ENCODE results near the gene RBM8A. TPM values are rescaled to one million over a fixed set of nuclear protein-coding genes. Genes with fewer than 3 reads are reported as not detected.

The RBM8A gene
- polyA plus RNA-seq, 2 of the 4 experiments (the other 2 are of a cell fraction): 240 to 281 TPM

- no peak overlapping the region for H3K4me3 ChIP-seq
- peak overlapping the region; percentile 76 for H3K4me2 ChIP-seq
- FAIRE-seq (no peak), DNase-seq (ENCODE audit: low read depth in 1 of 2, low spot score in 1 of 2) (no peak), ATAC-seq (no peak)
- H3K27ac ChIP-seq: peak overlapping the region; percentile 88 to 91
- no peaks in the 10 kb centered on the region for H3K9me3 ChIP-seq
- H3K4me1 ChIP-seq: peaks cover 26% of the 10 kb centered on the region
- CTCF ChIA-PET: interaction anchor here (1.7 to 11.2 kb wide), 15 partner anchors 8 to 116 kb away, joined by 8 to 429 read pairs (median 23); partner anchors contain the start of genes ANKRD34A, ITGA10, NUDT17 and PIAS3
- no peak for TF ChIP-seq HEYL (CRISPR knock-in tag; IDR thresholded peaks at IDR 0.05)
- TF ChIP-seq CTCF (IDR thresholded peaks at IDR 0.05): no peak
- TF ChIP-seq CHD4 (IDR thresholded peaks at IDR 0.05; ENCODE audit: borderline replicate concordance): no peak
- TF ChIP-seq EHF (CRISPR knock-in tag; IDR thresholded peaks at IDR 0.05): no peak
- 89% methylated on average over 7 of the region's 7 CpGs for WGBS (ENCODE audit: missing lambda C conversion rate)
- POLR2A ChIA-PET: interaction anchor here (2.2 to 2.7 kb wide), 2 partner anchors 34 to 35 kb away, joined by 22 to 28 read pairs; partner anchors contain the start of genes PIAS3 and RBM8A
Observed at GRCh38 chr1:145893306-145894055, 33.8 kb downstream of the RBM8A start.

DNA sequence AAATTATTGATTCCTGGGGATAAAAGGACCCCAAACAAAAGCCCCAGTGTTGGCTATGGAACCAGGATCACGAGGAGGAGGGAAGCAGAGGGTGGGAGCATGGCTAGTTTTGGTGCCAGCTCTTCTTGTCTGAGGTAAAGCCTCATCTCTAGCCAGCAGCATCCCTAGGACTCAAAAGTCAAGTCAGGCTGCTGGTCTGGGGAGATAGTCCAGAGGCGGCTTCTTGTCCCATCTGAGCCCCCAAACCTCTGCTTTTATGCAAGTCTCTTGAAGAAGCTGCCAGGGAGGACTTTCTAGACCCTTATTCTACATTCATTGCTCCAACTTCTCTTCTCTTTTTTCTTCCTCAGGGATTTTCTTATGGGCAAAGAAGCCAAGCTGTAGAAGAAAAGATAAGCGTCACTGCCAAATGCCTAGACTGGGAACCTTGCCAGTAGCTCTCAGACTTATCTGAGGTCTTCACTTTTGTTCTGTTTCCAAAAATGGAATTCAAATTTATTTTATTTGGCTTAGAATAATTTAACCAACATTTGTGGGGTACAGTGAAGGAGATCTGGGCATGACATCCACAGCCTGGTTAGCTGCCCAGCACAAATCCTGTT is 34.7 kb downstream of the RBM8A start:
- peak overlapping the region; percentile 88 to 91 for H3K27ac ChIP-seq
- H3K4me1 ChIP-seq: peaks cover 34% of the 10 kb centered on the region
- CTCF ChIA-PET: interaction anchor here (0.7 to 11.2 kb wide), 45 partner anchors 9 to 146 kb away, joined by 3 to 429 read pairs (median 8); partner anchors contain the start of genes ANKRD34A, HJV, ITGA10 and LIX1L
- 0 out of 2 replicates have a peak, but pooled peaks have one; percentile 56 for TF ChIP-seq HOXB13 (CRISPR knock-in tag; IDR thresholded peaks at IDR 0.05; ENCODE audit: low read depth)
- no peak for TF ChIP-seq RFX5 (IDR thresholded peaks at IDR 0.05)
- TF ChIP-seq MAZ (IDR thresholded peaks at IDR 0.05; ENCODE audit: borderline replicate concordance, low read depth, low read length): no peak
- TF ChIP-seq FOXS1 (CRISPR knock-in tag; IDR thresholded peaks at IDR 0.05): no peak; the same call in 1 of the 2 replicates
- TF ChIP-seq NR3C1 (IDR thresholded peaks at IDR 0.05): no peak
- TF ChIP-seq ZSCAN20 (CRISPR knock-in tag; IDR thresholded peaks at IDR 0.05): no peak
- no peak for TF ChIP-seq CHD2 (IDR thresholded peaks at IDR 0.05; ENCODE audit: low read length, partially characterized antibody)
- no peak for TF ChIP-seq BCL3 (IDR thresholded peaks at IDR 0.05)
- no peak for TF ChIP-seq FOSL2 (IDR thresholded peaks at IDR 0.05)
- TF ChIP-seq FOSL2 (CRISPR knock-in tag; IDR thresholded peaks at IDR 0.05): no peak
- TF ChIP-seq BHLHE40 (IDR thresholded peaks at IDR 0.05; ENCODE audit: low read depth, low read length): no peak
- TF ChIP-seq SREBF2 (IDR thresholded peaks at IDR 0.05): no peak
- TF ChIP-seq, protein P1, sequence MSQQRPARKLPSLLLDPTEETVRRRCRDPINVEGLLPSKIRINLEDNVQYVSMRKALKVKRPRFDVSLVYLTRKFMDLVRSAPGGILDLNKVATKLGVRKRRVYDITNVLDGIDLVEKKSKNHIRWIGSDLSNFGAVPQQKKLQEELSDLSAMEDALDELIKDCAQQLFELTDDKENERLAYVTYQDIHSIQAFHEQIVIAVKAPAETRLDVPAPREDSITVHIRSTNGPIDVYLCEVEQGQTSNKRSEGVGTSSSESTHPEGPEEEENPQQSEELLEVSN (IDR thresholded peaks at IDR 0.05; ENCODE audit: borderline replicate concordance, low read depth): 0 out of 2 replicates have a peak, but pooled peaks have one; percentile 26
- TF ChIP-seq SMC3 (IDR thresholded peaks at IDR 0.05): no peak
- TF ChIP-seq KDM5A (IDR thresholded peaks at IDR 0.05): no peak
- no peak for TF ChIP-seq HDAC2 (IDR thresholded peaks at IDR 0.05)
- TF ChIP-seq HOXB5 (CRISPR knock-in tag; IDR thresholded peaks at IDR 0.05): peak; percentile 55; the same call in 1 of the 2 replicates
- no peak for TF ChIP-seq EP300 (IDR thresholded peaks at IDR 0.05)
- TF ChIP-seq ATOH8 (CRISPR knock-in tag; IDR thresholded peaks at IDR 0.05; ENCODE audit: low read depth): peak; percentile 74; the same call in 1 of the 2 replicates
- no peak for TF ChIP-seq POLR2A (IDR thresholded peaks at IDR 0.05; ENCODE audit: low read length)
- TF ChIP-seq CBX8 (IDR thresholded peaks at IDR 0.05): no peak
- TF ChIP-seq TFCP2L1 (CRISPR knock-in tag; IDR thresholded peaks at IDR 0.05): no peak
- FAIRE-seq (no peak), DNase-seq (ENCODE audit: low read depth in 1 of 2, low spot score in 1 of 2) (peak in 1 of 2 experiments; percentile 9), ATAC-seq (peak; percentile 31 to 39)
- no peaks in the 10 kb centered on the region for H3K9me3 ChIP-seq
- POLR2A ChIA-PET: interaction anchor here (1.1 to 2.7 kb wide), 8 partner anchors 17 to 72 kb away, joined by 5 to 28 read pairs (median 11); partner anchors contain the start of genes ANKRD34A, ITGA10, LIX1L and PEX11B
- 38% methylated on average over 3 of the region's 3 CpGs for WGBS (ENCODE audit: missing lambda C conversion rate)
- no peak overlapping the region for H3K4me3 ChIP-seq
- H3K4me2 ChIP-seq: peak overlapping the region; percentile 76

All from A549 (cell line).